ENCODE data around the gene ENHO.

ENHO gene

GRCh38 chr9:34522091-34522887, 501 bp downstream of the ENHO start:
- no peak for DNase-seq

- no peak for DNase-seq
Measured at GRCh38 chr9:34521406-34522045, 1.3 kb downstream of the ENHO start.

GRCh38 chr9:34520505-34521385, 2.0 kb downstream of the ENHO start:
- DNase-seq: no peak

GRCh38 chr9:34520096-34520495, 2.7 kb downstream of the ENHO start:
- no peak for DNase-seq

DNA sequence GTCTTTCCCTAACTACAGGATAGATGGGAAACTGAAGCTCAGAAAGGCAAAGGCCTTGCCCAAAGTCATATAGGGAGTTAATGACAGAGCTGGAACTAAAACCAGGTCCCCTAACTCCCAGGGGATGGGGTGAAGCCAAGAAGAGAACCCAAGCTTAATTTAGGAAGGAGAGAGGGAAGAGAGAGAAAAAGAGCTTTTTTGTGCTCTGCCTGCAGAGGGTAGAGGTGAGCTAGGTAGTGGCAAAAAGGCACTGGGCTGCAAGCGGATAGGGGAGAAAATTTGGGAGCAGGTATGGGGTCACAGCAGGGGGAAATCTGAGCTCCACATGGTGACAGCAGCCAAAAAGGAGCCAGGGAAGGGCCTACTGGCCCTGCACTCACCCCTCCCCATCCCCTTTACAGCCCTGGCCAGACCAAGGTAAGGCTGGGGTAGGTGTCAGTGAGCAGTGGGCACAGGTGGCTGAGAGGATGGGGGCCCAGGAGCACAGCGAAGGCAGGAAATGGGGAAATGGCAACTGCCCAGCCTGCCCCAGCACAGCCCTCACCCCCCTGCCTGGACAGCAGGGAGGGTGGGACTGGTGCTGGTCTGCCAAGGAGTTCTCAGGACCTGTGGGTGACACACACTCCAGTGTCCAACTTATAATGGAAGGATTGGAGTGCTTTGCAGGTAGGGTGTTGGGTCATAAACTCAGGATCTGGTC, 3.3 kb downstream of the ENHO start:
- DNase-seq: no peak

GRCh38 chr9:34518896-34519295, 3.9 kb downstream of the ENHO start:
- no peak for DNase-seq

GRCh38 chr9:34518110-34518616, 4.6 kb downstream of the ENHO start:
- no peak for DNase-seq

- no peak for DNase-seq
Measured at GRCh38 chr9:34517185-34517584, 5.6 kb downstream of the ENHO start.

- DNase-seq: no peak
Measured at GRCh38 chr9:34515959-34516358, 6.8 kb downstream of the ENHO start.

DNA sequence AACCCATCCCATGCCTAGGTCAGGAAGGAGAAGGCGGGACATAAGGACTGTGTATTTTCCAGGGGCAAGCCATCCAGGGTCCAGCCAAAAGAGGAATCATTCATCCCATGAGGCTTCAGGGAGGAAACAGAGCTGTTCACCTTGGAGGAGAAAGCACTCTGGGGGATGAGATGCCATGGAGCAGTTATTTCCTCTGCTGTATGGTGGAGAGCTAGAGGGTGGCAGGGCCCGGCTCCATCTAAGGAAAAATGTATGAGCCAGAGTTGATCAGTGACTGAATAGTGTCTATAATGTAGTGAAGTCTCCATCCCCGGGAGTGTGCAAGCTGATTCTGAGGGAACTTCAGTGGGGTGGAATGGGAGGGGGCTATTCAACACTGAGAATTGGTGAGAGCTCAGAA, 8.0 kb downstream of the ENHO start:
- DNase-seq: no peak

DNA sequence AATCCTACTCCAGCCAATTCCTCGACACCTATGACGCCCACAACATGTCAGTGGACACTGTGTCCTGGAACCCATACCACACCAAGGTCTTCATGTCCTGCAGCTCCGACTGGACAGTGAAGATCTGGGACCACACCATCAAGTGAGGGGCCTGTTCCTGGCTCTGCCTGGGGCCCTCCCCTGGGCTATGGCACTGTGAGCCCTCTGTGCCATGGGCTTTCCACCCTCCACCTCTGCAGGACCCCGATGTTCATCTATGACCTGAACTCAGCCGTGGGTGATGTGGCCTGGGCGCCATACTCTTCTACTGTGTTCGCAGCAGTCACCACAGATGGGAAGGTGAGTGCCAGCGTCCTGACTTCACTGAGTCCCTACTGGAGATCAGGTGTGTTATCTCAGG, 8.4 kb downstream of the ENHO start:
- DNase-seq: no peak

GRCh38 chr9:34513567-34514214, 9.1 kb downstream of the ENHO start:
- DNase-seq: no peak

GRCh38 chr9:34512131-34513078, 10.4 kb downstream of the ENHO start:
- no peak for DNase-seq

DNA sequence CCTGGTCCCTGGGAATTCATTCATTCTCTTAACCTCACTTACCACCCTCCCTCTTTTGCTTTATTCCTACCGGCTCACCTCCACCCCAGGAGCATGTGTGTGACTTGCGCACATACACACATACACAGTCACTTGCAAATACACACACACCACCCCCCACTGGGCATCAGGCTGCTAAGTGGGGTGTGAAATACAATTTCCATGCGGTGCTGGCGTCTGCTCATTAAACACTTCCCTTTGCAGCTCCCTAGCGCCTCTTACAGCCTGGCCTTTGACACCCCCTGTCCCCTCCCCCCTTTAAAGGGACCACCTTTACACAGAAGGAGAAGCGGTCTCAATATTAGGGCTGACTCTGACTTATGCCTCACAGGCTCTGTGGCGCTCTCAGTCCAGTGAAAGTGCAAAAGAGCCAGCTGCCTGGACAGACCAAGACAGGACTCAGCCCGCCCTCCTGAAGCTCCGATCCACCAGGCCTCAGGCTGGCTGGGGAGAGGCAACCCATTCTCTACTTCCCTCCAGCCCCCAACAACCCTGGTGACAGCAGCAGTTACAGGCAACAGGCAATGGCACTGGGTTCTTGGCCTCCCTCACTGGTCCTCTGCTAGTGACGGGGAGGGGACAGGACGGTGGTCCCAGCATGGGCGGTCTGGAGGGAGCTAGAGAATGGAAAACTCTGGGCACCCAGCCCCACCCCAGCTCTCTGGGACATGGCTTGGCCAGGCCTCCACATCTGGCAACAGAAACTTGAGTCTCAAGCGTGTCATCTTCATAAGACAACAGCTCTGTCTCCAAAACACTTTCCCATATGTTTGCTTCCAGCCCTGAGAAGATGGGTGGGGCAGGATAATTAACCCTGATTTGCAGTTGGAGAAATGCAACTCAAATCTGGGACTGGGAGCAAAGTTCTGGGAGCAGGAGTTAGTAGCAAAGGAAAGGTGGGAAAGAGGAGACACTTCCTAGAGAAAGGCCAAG, 12.0 kb downstream of the ENHO start:
- no peak for DNase-seq

DNA sequence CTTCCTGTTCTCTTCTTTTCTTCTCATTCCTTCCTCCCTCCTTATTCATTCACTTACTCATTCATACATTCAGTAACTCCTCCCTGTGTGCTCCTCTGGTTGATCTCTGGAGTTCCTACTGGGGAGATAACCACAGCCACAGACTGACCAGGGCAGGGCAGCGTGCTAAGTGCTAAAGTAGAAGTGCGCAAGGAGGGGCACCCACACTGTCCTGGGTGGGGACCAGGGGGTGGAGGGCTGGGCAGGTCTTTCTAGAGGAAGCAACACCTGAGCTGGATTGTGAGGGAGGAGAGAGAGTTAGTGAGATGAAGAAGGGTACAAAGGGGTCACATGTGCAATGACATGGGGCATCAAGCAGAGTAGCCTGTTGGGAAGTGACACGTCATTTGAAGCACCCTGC, 13.8 kb downstream of the ENHO start:
- no peak for DNase-seq

- no peak for DNase-seq
Measured at GRCh38 chr9:34508463-34508862, 14.3 kb downstream of the ENHO start.

GRCh38 chr9:34507966-34508365, 14.8 kb downstream of the ENHO start:
- no peak for DNase-seq

DNA sequence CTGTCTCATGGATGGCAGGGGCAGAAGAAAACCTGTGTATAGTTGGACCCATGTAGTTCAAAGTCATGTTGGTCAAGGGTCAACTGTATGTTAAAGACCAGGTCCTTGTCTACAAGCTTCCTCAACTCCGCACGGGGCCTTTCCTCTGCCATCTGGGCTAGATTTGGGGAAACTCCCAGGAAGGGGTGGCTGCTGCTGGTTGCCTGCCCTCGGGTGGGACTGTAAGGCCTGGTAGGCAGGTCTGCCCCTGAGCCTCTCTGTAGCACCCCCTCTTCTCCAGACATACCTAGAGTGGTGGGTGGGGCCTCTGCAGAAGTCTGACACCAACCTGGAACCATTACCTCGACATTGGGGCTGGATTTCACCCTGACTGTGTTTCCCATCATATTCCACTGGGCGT, 15.2 kb downstream of the ENHO start:
- no peak for DNase-seq

DNA sequence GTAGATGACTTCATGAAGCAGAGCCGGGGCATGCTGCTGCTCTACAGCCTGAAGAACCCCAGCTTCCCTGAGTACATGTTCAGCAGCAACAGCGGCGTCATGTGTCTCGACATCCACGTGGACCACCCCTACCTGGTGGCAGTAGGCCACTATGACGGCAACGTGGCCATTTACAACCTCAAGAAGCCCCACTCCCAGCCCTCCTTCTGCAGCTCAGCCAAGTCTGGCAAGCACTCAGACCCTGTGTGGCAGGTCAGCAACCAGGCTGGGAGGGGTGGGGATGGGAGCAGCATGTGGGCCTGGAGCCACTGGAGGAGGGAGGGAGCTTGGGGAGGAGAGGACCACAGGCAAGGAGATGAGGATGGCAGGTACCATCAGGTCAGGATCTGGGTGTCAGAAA, 16.2 kb downstream of the ENHO start:
- DNase-seq: no peak

Measured in 8988T (cell line).